ENCODE data around the gene ATOSA. TPM values are rescaled to one million over a fixed set of nuclear protein-coding genes. Genes with fewer than 3 reads are reported as not detected.
A peak's percentile ranks its signal among the peaks of the same experiment; 100 is the strongest.

The ATOSA gene, protein sequence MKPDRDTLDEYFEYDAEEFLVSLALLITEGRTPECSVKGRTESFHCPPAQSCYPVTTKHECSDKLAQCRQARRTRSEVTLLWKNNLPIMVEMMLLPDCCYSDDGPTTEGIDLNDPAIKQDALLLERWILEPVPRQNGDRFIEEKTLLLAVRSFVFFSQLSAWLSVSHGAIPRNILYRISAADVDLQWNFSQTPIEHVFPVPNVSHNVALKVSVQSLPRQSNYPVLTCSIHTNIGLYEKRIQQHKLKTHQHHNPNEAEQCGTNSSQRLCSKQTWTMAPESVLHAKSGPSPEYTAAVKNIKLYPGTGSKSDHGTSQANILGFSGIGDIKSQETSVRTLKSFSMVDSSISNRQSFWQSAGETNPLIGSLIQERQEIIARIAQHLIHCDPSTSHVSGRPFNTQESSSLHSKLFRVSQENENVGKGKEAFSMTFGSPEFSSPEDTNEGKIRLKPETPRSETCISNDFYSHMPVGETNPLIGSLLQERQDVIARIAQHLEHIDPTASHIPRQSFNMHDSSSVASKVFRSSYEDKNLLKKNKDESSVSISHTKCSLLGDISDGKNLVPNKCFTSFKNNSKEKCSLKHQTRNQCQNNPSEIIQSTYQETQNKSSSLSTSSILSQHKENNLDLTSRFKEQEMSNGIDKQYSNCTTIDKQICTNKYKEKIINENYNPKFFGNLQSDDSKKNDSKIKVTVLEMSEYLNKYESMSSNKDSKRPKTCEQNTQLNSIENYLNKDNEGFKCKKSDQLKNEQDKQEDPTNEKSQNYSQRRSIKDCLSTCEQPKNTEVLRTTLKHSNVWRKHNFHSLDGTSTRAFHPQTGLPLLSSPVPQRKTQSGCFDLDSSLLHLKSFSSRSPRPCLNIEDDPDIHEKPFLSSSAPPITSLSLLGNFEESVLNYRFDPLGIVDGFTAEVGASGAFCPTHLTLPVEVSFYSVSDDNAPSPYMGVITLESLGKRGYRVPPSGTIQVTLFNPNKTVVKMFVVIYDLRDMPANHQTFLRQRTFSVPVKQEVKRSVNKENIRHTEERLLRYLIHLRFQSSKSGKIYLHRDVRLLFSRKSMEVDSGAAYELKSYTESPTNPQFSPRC
- polyA plus RNA-seq (ENCODE audit: insufficient read length in 10 of 10) = 10 to 100 TPM; 15.1 to 29.0 (median 18.5) TPM
- long read RNA-seq, donor 1 = 0 reads
- long read RNA-seq, donor 2 = 0 reads
- long read RNA-seq, donor 3 = 0 reads
- long read RNA-seq, donor 4, partial matches to known transcripts = 0 of 2 reads
- long read RNA-seq, donor 4, other reads (novel, unspliced or antisense) = 0 of 2 reads
- long read RNA-seq, donor 5 = 0 reads
- long read RNA-seq, donor 6 = 0 reads
- long read RNA-seq, donor 7, partial matches to known transcripts = 0 of 2 reads
- long read RNA-seq, donor 7, other reads (novel, unspliced or antisense) = 0 of 2 reads
- long read RNA-seq, donor 8, partial matches to known transcripts = 0 of 2 reads
- long read RNA-seq, donor 8, other reads (novel, unspliced or antisense) = 0 of 2 reads
- long read RNA-seq, donor 9 = 0 reads

DNA sequence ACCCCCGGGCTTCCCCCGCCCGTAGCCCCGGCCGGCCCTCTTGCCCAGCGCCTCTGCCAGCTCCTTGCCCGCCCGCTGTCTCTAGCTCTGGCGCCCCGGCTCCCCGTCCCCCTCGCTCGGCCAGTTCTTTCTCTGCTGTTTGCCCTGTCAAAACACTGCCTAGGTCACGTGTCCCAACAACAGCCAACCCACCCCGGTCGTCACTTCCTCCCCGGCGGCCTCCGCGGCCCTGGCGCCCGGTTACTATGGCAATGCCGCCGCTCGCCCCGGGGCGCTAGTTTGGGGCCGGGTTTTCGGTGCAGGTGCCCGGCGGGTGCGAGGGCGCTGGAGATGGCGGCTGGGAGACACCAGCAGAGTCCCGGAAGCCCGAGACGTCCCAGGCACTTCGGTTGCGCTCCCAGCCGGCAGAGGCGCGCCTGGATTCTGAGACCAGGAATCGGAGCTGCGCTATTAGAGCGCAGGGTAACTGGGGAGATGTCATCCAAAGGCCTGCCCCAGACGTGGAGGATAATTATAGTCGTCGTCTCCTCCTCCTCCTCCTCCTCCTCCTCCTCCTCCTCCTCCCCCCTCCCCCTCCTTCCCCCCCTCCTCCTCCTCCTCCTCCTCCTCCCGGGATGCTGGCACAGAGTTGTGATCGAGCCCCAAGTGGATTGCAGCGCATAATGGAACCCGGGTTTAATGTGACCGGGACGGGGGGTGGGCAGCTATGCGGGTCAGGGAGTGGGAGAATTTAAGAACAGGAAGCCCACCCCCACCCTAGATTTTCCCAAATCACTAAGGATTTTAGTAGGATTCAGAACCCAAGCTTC is at the start of gene ATOSA:
Gene ATOSA, minus strand, starts transcription at position 157 of the 809 bp plus-strand sequence. CDS start 1,367 bp downstream, outside the sequence.
- DNase-seq = peak; percentile 87 to 97 (median 93)

GRCh38 chr15:52728899-52729298 is 49.7 kb upstream of the ATOSA start:
- DNase-seq = no peak

- DNase-seq = no peak
Observed at GRCh38 chr15:52727815-52728214, 48.6 kb upstream of the ATOSA start.

- no peak for DNase-seq
Observed at GRCh38 chr15:52726195-52726594, 47.0 kb upstream of the ATOSA start.

- no peak for DNase-seq
Observed at GRCh38 chr15:52718551-52718950, 39.4 kb upstream of the ATOSA start.

DNA sequence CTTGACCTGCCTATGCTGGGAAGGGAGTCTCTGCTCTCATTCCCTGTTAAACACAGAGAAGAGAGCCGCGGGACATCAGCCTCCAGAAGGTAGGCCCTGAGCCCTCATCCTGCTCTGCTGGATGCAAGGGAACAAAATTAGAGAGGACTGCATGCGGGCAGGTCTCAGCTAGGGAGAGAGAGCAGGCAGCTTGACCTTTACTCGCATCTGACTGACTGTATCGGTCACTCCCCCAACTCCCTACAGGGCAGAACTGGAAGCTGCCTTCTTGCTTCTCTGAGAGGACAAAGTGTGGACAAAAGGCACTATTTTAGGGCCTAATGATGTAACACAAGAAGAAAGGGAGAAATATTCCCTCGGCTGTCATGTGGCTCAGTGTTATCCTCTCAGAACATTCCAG is 38.7 kb upstream of the ATOSA start:
- DNase-seq = no peak

GRCh38 chr15:52717481-52717880 is 38.3 kb upstream of the ATOSA start:
- no peak for DNase-seq

GRCh38 chr15:52716536-52716935 is 37.3 kb upstream of the ATOSA start:
- DNase-seq = peak in 1 of 3 donors; percentile 36

GRCh38 chr15:52715411-52715810 is 36.2 kb upstream of the ATOSA start:
- no peak for DNase-seq

GRCh38 chr15:52714968-52715367 is 35.8 kb upstream of the ATOSA start:
- DNase-seq = no peak

DNA sequence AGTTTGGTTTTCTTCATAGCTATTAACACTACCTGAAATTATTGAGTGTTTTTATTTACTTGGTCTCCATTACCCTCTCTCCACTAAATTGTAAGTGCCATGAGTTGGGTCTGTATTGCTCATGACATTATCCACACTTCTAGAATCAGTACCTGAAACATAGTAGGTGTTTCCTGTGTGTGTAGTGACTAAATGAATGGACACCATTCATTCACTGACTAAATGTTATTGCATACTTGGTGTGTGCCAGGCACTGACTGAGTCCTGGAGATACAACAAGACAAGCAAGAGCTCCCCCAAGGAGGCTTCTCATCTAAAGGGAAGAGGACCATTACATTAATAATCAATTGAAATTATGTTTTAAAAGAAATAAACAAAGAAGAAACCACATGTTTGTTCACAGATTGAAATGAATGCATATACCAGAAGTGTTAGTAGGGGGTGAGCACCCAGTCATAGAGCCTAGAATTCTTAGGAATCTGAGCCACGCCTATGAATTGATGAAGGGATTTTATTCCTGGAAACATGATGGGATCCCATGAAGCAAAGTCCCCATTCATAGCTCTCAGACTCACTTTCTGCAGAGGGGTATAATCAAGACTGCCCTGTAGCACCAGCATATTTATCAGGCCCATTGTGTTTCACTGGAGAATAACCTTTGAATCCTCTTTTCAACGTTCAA is 31.7 kb upstream of the ATOSA start:
- no peak for DNase-seq

DNA sequence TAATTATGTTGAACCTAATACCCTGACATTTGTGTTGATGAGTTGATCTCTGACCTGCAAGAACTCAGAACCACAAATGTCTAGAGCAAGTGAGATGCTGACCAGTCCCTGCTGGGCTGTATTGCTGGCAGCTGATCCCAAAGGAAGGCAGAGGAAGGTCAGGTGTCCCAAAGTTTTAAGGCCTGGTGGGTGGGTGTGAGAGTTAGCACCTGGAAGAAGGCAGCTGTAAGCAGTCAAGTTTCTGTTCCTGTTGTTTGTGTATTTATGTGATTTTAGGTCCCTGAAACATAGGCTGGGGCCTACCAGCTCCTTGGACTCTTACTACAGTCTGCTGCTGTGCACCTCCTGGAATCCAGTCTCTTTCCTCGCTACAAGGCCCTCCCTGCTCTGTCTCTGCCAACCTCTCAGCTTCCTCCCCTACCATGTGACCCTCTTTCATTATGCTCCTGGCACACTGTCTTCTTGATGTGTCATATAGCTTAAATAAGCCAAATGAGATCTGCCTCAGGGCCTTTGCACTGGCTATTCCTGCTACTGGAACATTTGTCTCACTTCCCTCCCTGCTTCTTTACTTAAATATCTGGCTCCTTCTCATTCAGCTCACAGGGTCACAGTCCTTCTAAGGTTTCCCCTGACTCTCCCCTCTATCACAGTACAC is 31.0 kb upstream of the ATOSA start:
- no peak for DNase-seq

GRCh38 chr15:52709187-52709981 is 30.2 kb upstream of the ATOSA start:
- DNase-seq = no peak

DNA sequence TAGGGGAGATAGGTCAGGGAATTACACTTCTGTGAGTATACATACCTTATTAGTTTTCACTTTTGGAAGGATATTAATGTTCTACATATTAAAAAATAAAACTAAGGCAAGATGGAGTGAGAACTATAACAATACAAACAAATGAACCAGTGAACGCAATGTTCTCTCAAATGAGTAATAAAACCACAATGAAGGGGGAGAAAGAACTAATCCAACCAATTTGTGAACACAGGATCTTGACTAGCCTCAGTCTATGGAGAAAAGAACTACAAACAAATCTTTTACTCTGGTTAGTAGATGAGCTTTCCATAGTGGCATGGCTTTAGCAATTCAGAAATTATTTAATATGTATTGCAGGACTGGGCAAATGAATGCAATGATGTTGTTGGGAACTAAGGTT is 26.9 kb upstream of the ATOSA start:
- DNase-seq = no peak

DNA sequence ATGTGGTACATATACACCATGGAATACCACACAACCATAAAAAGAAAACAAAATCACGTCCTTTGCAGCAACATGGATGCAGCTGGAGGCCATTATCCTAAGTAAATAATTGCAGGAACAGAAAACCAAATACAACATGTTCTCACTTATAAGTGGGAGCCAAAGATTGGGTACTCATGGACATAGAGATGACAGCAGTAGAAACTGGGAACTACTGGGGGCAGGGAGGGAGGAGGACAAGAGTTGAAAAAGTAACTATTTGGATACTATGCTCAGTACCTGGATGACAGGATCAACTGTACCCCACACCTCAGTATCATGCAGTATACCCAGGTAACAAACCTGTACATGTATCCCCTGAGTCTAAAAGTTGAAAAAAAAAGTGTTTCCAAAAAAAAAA is 23.2 kb upstream of the ATOSA start:
- DNase-seq = no peak

- DNase-seq = no peak
Observed at GRCh38 chr15:52699457-52699856, 20.3 kb upstream of the ATOSA start.

DNA sequence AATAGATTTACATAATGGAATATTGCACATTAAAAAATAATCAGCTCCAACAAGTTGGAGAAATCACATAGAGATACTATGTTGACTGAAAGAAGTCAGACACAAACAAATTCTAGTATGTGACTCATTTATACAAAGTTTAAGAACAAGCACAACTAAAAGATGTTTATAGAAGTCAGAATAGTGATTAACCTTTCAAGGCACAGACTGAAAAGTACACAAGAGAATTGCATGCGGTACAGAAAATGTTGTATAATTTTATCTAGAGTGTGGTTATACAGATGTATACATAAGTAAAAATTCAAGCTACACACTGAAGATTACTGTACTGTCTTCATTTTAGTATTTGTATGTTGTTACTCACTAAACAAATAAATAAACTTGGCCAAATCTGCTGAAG is 19.3 kb upstream of the ATOSA start:
- no peak for DNase-seq

- DNase-seq = no peak
Observed at GRCh38 chr15:52697051-52697450, 17.9 kb upstream of the ATOSA start.

DNA sequence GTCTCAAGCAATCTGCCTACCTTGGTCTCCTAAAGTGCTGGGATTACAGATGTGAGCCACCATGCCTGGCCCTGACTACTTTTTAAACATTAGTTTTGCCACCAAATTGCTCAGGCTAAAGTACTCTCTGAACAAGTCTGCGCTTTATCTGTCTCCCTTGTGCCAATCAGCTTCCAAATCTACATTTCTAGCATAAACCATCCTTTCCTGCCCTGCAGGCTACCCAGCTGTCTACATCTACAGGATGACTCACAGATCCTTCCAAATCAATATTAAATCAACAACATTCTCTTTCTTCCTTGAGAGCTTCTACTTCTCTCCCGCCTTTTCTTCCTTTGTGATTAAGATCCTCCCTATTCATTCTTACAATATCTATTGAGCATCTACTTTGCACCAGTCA is 16.0 kb upstream of the ATOSA start:
- no peak for DNase-seq

Data from muscle of back (tissue), 13 donors.